SK-N-SH (cell line): Measurements from ENCODE around the gene RPL12. TPM values are rescaled to one million over a fixed set of nuclear protein-coding genes. Genes with fewer than 3 reads are reported as not detected.

ENCODE experiments used
- CTCF ChIA-PET: fragments of 300-600, 350-600 bp; formaldehyde crosslinking; extraction: SDS; loops from one replicate; lab custom pipeline; 2021; lab: Yijun Ruan, JAX
- POLR2A ChIA-PET: fragments of 350-600 bp; sonication (Branson Sonifier 250); formaldehyde crosslinking; extraction: SDS; loops from one replicate; lab custom pipeline; 2020; ENCODE audit warnings: antibody characterized with exemption, inconsistent platforms; lab: Yijun Ruan, JAX
- DNase-seq: peaks from one replicate; pipeline ENCODE4 v3.0.0; 2012
- H2AFZ ChIP-seq: fragments of 200-600 bp; sonication (generic); 2 replicates; pipeline ENCODE4 v1.8.1; 2016; ENCODE audit warnings: antibody characterized with exemption, mild to moderate bottlenecking, low read depth
- H3F3A ChIP-seq: fragments of 200-600 bp; sonication (generic); replicated peaks from 2 replicates; pipeline ENCODE3; 2016; ENCODE audit warnings: antibody characterized with exemption, mild to moderate bottlenecking; ENCODE audit not compliant: insufficient read depth
- H3K27ac ChIP-seq, 2 experiments: fragments of 200-500 bp in 1 of 2; fragments of 200-600 bp in 1 of 2; sonication (Bioruptor generic) in 1 of 2; sonication (generic), shearing (Covaris generic) in 1 of 2; 2 replicates each; pipeline versions ENCODE4 v1.5.1 to v1.6.1; 2014 to 2016; ENCODE audit warnings: low read depth in 2 of 2, inconsistent platforms in 1 of 2, low read length in 1 of 2, mild to moderate bottlenecking in 1 of 2, mixed read lengths in 1 of 2
- H3K27me3 ChIP-seq: fragments of 200-600 bp; sonication (generic), shearing (Covaris generic); 2 replicates; pipeline ENCODE4 v1.6.1; 2016; ENCODE audit warnings: mixed run types; ENCODE audit not compliant: insufficient read depth
- H3K36me3 ChIP-seq, 2 experiments: fragments of 200-500 bp in 1 of 2; fragments of 200-600 bp in 1 of 2; sonication (Bioruptor generic) in 1 of 2; sonication (generic) in 1 of 2; replicated peaks in 1 of 2; 2 replicates each; pipeline versions ENCODE3 to v1.5.1; 2014 to 2016; ENCODE audit warnings: low read length in 1 of 2, mild to moderate bottlenecking in 1 of 2; ENCODE audit not compliant: insufficient read depth in 2 of 2, control insufficient read depth in 1 of 2
- H3K4me1 ChIP-seq, 2 experiments: fragments of 200-500 bp in 1 of 2; fragments of 200-600 bp in 1 of 2; sonication (Bioruptor generic) in 1 of 2; sonication (generic), shearing (Covaris generic) in 1 of 2; 2 replicates each; pipeline versions ENCODE4 v1.5.1 to v1.6.1; 2014 to 2016; ENCODE audit warnings: low read depth in 1 of 2, low read length in 1 of 2, mixed run types in 1 of 2; ENCODE audit not compliant: insufficient read depth in 2 of 2, control insufficient read depth in 1 of 2
- H3K4me2 ChIP-seq: fragments of 200-600 bp; sonication (generic), shearing (Covaris generic); 2 replicates; pipeline ENCODE4 v1.6.1; 2017; ENCODE audit warnings: mixed run types
- H3K4me3 ChIP-seq, 2 experiments: fragments of 200-500 bp in 1 of 2; fragments of 200-600 bp in 1 of 2; sonication (Bioruptor generic) in 1 of 2; sonication (generic), shearing (Covaris generic) in 1 of 2; 2 replicates each; pipeline versions ENCODE4 v1.5.1 to v1.8.1; 2014 to 2016; ENCODE audit warnings: low read depth in 2 of 2, inconsistent platforms in 1 of 2, low read length in 1 of 2, mild to moderate bottlenecking in 1 of 2, mixed read lengths in 1 of 2, moderate library complexity in 1 of 2
- H3K79me2 ChIP-seq: fragments of 200-600 bp; sonication (generic); 2 replicates; pipeline ENCODE4 v1.8.1; 2017; ENCODE audit warnings: mild to moderate bottlenecking; ENCODE audit not compliant: insufficient read depth
- H3K9ac ChIP-seq: fragments of 200-600 bp; sonication (generic); 2 replicates; pipeline ENCODE4 v1.6.1; 2017; ENCODE audit warnings: mixed run types
- H3K9me2 ChIP-seq: fragments of 200-600 bp; sonication (generic); 2 replicates; pipeline ENCODE4 v1.6.1; 2017; ENCODE audit warnings: mixed run types
- H3K9me3 ChIP-seq: fragments of 200-600 bp; sonication (generic); 2 replicates; pipeline ENCODE4 v1.6.1; 2017; ENCODE audit warnings: mixed run types, mild to moderate bottlenecking, moderate library complexity
- H4K20me1 ChIP-seq: fragments of 200-600 bp; sonication (generic); 2 replicates; pipeline ENCODE4 v1.6.1; 2017; ENCODE audit warnings: mild to moderate bottlenecking, mixed run types; ENCODE audit not compliant: insufficient read depth
- EP300 ChIP-seq, 2 experiments: IDR thresholded peaks; 2 replicates each; pipeline versions ENCODE4 v1.4.0 to v1.6.1; 2012; ENCODE audit warnings: borderline replicate concordance in 1 of 2, low read depth in 1 of 2, low read length in 1 of 2
- EZH2phosphoT487 ChIP-seq: fragments of 200-600 bp; sonication (generic); IDR thresholded peaks from 2 replicates; pipeline ENCODE4 v1.6.1; 2017; ENCODE audit warnings: low read depth, mixed run types, mild to moderate bottlenecking, antibody characterized with exemption, moderate library complexity, borderline replicate concordance
- FOXM1 ChIP-seq: IDR thresholded peaks from 2 replicates; pipeline ENCODE4 v1.4.0; 2012; ENCODE audit warnings: low read depth, mild to moderate bottlenecking
- MEF2A ChIP-seq: IDR thresholded peaks from 2 replicates; pipeline ENCODE4 v1.4.0; 2012; ENCODE audit warnings: low read depth, borderline replicate concordance
- MXI1 ChIP-seq: IDR thresholded peaks from 2 replicates; pipeline ENCODE4 v1.6.1; 2012; ENCODE audit warnings: mild to moderate bottlenecking, low read depth, low read length, improper control_type of control experiment
- POLR2AphosphoS5 ChIP-seq: IDR thresholded peaks from 2 replicates; pipeline ENCODE4 v1.6.1; 2012; ENCODE audit warnings: low read depth, low read length
- RAD21 ChIP-seq: IDR thresholded peaks from 2 replicates; pipeline ENCODE4 v1.6.1; 2012; ENCODE audit warnings: mild to moderate bottlenecking, low read length
- RCOR1 ChIP-seq: fragments of 150-350 bp; IDR thresholded peaks from 2 replicates; pipeline ENCODE4 v1.6.1; 2017; ENCODE audit warnings: antibody characterized with exemption, low read length
- RFX5 ChIP-seq: IDR thresholded peaks from 2 replicates; pipeline ENCODE4 v1.6.1; 2012; ENCODE audit warnings: mild to moderate bottlenecking, improper control_type of control experiment, low read length
- TAF1 ChIP-seq: IDR thresholded peaks from 2 replicates; pipeline ENCODE4 v1.6.1; 2012; ENCODE audit warnings: low read depth, mild to moderate bottlenecking, low read length, moderate library complexity, borderline replicate concordance
- TCF12 ChIP-seq: IDR thresholded peaks from 2 replicates; pipeline ENCODE4 v1.4.0; 2012
- YY1 ChIP-seq: IDR thresholded peaks from 2 replicates; pipeline ENCODE4 v1.4.0; 2012; ENCODE audit warnings: low read depth, mild to moderate bottlenecking
- WGBS: methylation state at CpG from one replicate; pipeline ENCODE4 v1.1.6; 2017; ENCODE audit warnings: low lambda C conversion rate; 5-methylcytosine and 5-hydroxymethylcytosine counted together
- polyA plus RNA-seq, 3 experiments: library from polyadenylated mRNA; depleted of rRNA; stranded (reverse); fragments of >200 nt; gene quantifications; 2 replicates each; pipeline ENCODE4 v1.2.3, GENCODE V29; 2012
- TF ChIP-seq, protein P1 (sequence below): IDR thresholded peaks from 2 replicates; pipeline ENCODE4 v1.4.0; 2012; ENCODE audit warnings: low read depth, borderline replicate concordance
- TF ChIP-seq, protein P2 (sequence below): IDR thresholded peaks from 2 replicates; pipeline ENCODE4 v1.4.0; 2012; ENCODE audit warnings: low read depth, borderline replicate concordance

Gene RPL12
- polyA plus RNA-seq, 1 of the 3 experiments (the other 2 are of a cell fraction) = 3,270 TPM

DNA sequence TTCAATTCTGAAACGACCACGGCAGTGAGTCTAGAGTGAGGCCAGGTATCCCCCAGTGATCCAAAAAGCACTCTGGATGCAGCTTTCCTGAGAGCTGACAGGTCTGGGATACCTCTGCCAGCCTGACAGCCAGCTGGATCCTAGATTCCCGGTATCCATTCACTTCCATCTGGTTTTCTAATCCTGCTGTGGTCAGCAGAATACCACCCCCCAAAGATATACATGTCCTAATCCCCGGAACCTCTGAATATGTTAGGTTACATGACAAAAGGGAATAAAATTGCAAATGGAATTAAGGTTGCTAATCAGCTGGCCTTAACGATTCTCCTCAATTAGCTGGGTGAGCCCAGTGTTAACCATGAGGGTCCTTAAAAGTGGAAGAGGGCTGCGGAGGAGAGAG, 28.4 kb downstream of the RPL12 start:
- 45% methylated on average over 6 of the region's 6 CpGs for WGBS
- CTCF ChIA-PET = interaction anchor here (0.7 to 1.7 kb wide), 3 partner anchors 12 to 208 kb away, joined by 3 to 5 read pairs (median 3); no protein-coding TSS in a partner anchor
- Histone ChIP-seq H2AFZ (no peak overlapping the region), H3K79me2 (peaks cover 55% of the 10 kb centered on the region), H3F3A (peaks cover 4% of the 10 kb centered on the region), H3K4me2 (peak overlapping the region; percentile 91), H3K27me3 (no peaks in the 10 kb centered on the region), H3K27ac (no peak overlapping the region; a peak in 2 of 4 replicates), H4K20me1 (peaks cover 10% of the 10 kb centered on the region; the same call in 1 of the 2 replicates), H3K9ac (peak overlapping the region; percentile 72), H3K4me1 (peaks cover 7 to 18% of the 10 kb centered on the region in 2 experiments; a peak in 3 of 4 replicates), H3K9me3 (no peaks in the 10 kb centered on the region), H3K4me3 (peak overlapping the region; percentile 90 to 97), H3K36me3 (peaks cover 3 to 7% of the 10 kb centered on the region in 2 experiments), H3K9me2 (no peaks in the 10 kb centered on the region)
- TF ChIP-seq MEF2A (no peak), YY1 (no peak), FOXM1 (no peak), POLR2AphosphoS5 (no peak), TCF12 (no peak), EZH2phosphoT487 (no peak), RFX5 (no peak), RAD21 (no peak), TAF1 (no peak), MXI1 (no peak), EP300 (IDR thresholded peaks at IDR 0.05; ENCODE audit: borderline replicate concordance in 1 of 2, low read depth in 1 of 2, low read length in 1 of 2) (no peak), RCOR1 (no peak)
- TF ChIP-seq, protein P1, sequence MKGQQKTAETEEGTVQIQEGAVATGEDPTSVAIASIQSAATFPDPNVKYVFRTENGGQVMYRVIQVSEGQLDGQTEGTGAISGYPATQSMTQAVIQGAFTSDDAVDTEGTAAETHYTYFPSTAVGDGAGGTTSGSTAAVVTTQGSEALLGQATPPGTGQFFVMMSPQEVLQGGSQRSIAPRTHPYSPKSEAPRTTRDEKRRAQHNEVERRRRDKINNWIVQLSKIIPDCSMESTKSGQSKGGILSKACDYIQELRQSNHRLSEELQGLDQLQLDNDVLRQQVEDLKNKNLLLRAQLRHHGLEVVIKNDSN = no peak
- TF ChIP-seq, protein P2, sequence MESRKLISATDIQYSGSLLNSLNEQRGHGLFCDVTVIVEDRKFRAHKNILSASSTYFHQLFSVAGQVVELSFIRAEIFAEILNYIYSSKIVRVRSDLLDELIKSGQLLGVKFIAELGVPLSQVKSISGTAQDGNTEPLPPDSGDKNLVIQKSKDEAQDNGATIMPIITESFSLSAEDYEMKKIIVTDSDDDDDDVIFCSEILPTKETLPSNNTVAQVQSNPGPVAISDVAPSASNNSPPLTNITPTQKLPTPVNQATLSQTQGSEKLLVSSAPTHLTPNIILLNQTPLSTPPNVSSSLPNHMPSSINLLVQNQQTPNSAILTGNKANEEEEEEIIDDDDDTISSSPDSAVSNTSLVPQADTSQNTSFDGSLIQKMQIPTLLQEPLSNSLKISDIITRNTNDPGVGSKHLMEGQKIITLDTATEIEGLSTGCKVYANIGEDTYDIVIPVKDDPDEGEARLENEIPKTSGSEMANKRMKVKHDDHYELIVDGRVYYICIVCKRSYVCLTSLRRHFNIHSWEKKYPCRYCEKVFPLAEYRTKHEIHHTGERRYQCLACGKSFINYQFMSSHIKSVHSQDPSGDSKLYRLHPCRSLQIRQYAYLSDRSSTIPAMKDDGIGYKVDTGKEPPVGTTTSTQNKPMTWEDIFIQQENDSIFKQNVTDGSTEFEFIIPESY = no peak
- POLR2A ChIA-PET = no interaction called here
- DNase-seq = no peak

DNA sequence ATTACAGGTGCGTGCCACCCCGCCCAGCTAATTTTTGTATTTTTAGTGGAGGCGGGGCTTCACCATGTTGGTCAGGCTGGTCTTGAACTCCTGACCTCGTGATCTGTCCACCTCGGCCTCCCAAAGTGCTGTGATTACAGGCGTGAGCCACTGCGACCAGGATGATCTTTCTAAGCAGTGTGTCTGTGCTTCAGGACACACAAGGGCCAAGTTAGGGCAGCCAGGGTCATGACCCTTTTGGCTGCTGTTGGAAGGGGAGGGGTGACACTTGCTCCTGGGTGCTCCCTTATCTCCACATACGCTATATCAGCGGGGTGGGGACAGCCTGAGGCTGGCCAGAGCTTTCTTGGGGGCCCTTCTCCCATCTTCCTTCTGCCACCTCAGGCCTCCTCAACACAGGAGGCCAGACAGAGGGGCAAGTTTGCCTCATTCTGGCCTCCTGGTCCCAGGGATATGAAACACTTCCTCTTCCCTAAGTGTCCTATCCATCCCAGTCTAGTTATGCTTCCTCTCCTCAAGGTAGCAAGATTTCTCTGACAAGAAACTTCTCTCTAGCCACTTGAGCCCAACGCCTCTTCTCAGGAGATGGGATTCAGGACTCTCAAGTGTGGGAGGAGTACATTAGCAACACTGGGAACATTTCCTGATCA, 28.9 kb downstream of the RPL12 start:
- Histone ChIP-seq H3K79me2 (peaks cover 49% of the 10 kb centered on the region), H3K9me2 (no peaks in the 10 kb centered on the region), H4K20me1 (peaks cover 10% of the 10 kb centered on the region; the same call in 1 of the 2 replicates), H2AFZ (no peak overlapping the region), H3K9ac (no peak overlapping the region; the same call in 1 of the 2 replicates), H3K4me1 (peaks cover 7 to 19% of the 10 kb centered on the region in 2 experiments; a peak in 3 of 4 replicates), H3K36me3 (peaks cover 3 to 6% of the 10 kb centered on the region in 2 experiments), H3F3A (peaks cover 4% of the 10 kb centered on the region), H3K9me3 (no peaks in the 10 kb centered on the region), H3K4me2 (peak overlapping the region; percentile 91), H3K27ac (no peak overlapping the region; a peak in 1 of 4 replicates), H3K27me3 (no peaks in the 10 kb centered on the region), H3K4me3 (peak overlapping the region; percentile 90 to 97)
- WGBS = 93% methylated on average over 10 of the region's 10 CpGs
- no peak for DNase-seq
- CTCF ChIA-PET = interaction anchor here (0.7 kb wide), 1 partner anchor 69 kb away, joined by 3 read pairs; no protein-coding TSS in a partner anchor
- TF ChIP-seq, protein P1 = no peak
- POLR2A ChIA-PET = interaction anchor here (1.0 kb wide), 1 partner anchor 25 kb away, joined by 5 read pairs; no protein-coding TSS in a partner anchor
